K562 (cell line): ENCODE data around the gene CDK14. TPM values are rescaled to one million over a fixed set of nuclear protein-coding genes. Genes with fewer than 3 reads are reported as not detected.

Experiments used
- ATAC-seq: fragments of 200-7000 bp; cut with Tn5 transposase; 3 replicates; pipeline ENCODE4 v1.9.1; 2020; ENCODE audit warnings: moderate library complexity
- BruUV-seq: library from RNA; stranded (reverse); fragments of 400-500 nt; replicated peaks from 2 replicates; lab custom pipeline; 2021; lab: Mats Ljungman, UMichigan
- CTCF ChIA-PET: fragments of 300-600 bp; formaldehyde crosslinking; extraction: SDS; loops from one replicate; lab custom pipeline; 2021; ENCODE audit warnings: low intra/inter-chr PET ratio; lab: Yijun Ruan, JAX
- POLR2A ChIA-PET: fragments of 300-600, 350-650 bp; sonication (Branson Sonifier 250); formaldehyde crosslinking; extraction: SDS; loops from one replicate; lab custom pipeline; 2021; ENCODE audit warnings: antibody characterized with exemption, inconsistent platforms; lab: Yijun Ruan, JAX
- DNase-seq, 4 experiments: peaks; one replicate each; pipeline versions ENCODE4 v3.0.0 to v3.0.0-alpha.2; 2011 to 2018; ENCODE audit warnings: low spot score in 3 of 4, mixed read lengths in 3 of 4; ENCODE audit errors: extremely low read depth in 1 of 4
- FAIRE-seq: peaks from 2 replicates; lab custom pipeline; 2011; peaks lifted over from hg19 to GRCh38; lab: Jason Lieb, UNC
- H2AFZ ChIP-seq: 2 replicates; pipeline ENCODE4 v1.6.0; 2011; ENCODE audit warnings: low read depth, low read length, control low read depth, inconsistent platforms
- H3K27ac ChIP-seq: fragments of 200-600 bp; 3 replicates; pipeline ENCODE4 v1.8.0; 2011; ENCODE audit warnings: low read depth, mild to moderate bottlenecking, control low read depth, inconsistent platforms, low read length, moderate library complexity, mixed read lengths; ENCODE audit errors: extremely low read depth
- H3K27me3 ChIP-seq, 2 experiments: fragments of 300-600 bp in 1 of 2; 2 replicates in 1 of 2; 3 replicates in 1 of 2; pipeline versions ENCODE4 v1.6.0 to v1.8.0; 2011; ENCODE audit warnings: inconsistent platforms in 2 of 2, low read length in 2 of 2, mild to moderate bottlenecking in 1 of 2, mixed read lengths in 1 of 2, moderate library complexity in 1 of 2; ENCODE audit not compliant: control insufficient read depth in 2 of 2, insufficient read depth in 2 of 2
- H3K36me3 ChIP-seq: fragments of 300-600 bp; 3 replicates; pipeline ENCODE4 v1.8.0; 2011; ENCODE audit warnings: mild to moderate bottlenecking, low read length, inconsistent platforms; ENCODE audit not compliant: control insufficient read depth, insufficient read depth
- H3K4me1 ChIP-seq, 2 experiments: fragments of 200-600 bp in 1 of 2; replicated peaks in 1 of 2; 2 replicates in 1 of 2; 3 replicates in 1 of 2; pipeline versions ENCODE4 v1.5.1 to v1.8.0; 2011; ENCODE audit warnings: inconsistent platforms in 2 of 2, low read length in 2 of 2, mild to moderate bottlenecking in 1 of 2, mixed read lengths in 1 of 2, moderate library complexity in 1 of 2; ENCODE audit not compliant: control insufficient read depth in 2 of 2, insufficient read depth in 2 of 2
- H3K4me2 ChIP-seq: 2 replicates; pipeline ENCODE4 v1.6.1; 2011; ENCODE audit warnings: low read length, control low read depth, inconsistent platforms, mixed read lengths; ENCODE audit not compliant: insufficient read depth
- H3K4me3 ChIP-seq: fragments of 200-600 bp; sonication (generic), shearing (Covaris generic); 2 replicates; pipeline ENCODE4 v1.5.1; 2016; ENCODE audit warnings: control low read depth, inconsistent platforms
- H3K79me2 ChIP-seq: fragments of 200-600 bp; 3 replicates; pipeline ENCODE4 v1.8.0; 2011; ENCODE audit warnings: low read length, inconsistent platforms; ENCODE audit not compliant: control insufficient read depth, insufficient read depth
- H3K9ac ChIP-seq, 2 experiments: 2 replicates each; pipeline versions ENCODE4 v1.6.0 to v1.6.1; 2011; ENCODE audit warnings: low read depth in 2 of 2, low read length in 2 of 2, control low read depth in 1 of 2, inconsistent platforms in 1 of 2, mild to moderate bottlenecking in 1 of 2, mixed read lengths in 1 of 2; ENCODE audit not compliant: insufficient read depth in 1 of 2
- H3K9me1 ChIP-seq: one replicate; pipeline ENCODE4 v1.6.0; 2011; ENCODE audit warnings: inconsistent platforms, mild to moderate bottlenecking, low read length, moderate library complexity; ENCODE audit not compliant: control insufficient read depth, insufficient read depth
- H3K9me3 ChIP-seq: replicated peaks from 2 replicates; pipeline ENCODE4 v1.5.1; 2011; ENCODE audit warnings: low read depth, low read length, inconsistent platforms; ENCODE audit not compliant: control insufficient read depth, insufficient read depth
- H4K20me1 ChIP-seq: replicated peaks from 2 replicates; pipeline ENCODE4 v1.6.1; 2011; ENCODE audit warnings: low read length, inconsistent platforms, mixed read lengths; ENCODE audit not compliant: control insufficient read depth, insufficient read depth
- GATAD2A ChIP-seq: fragments of 450-650 bp; IDR thresholded peaks from 2 replicates; pipeline ENCODE4 v1.6.1; 2017
- NFRKB ChIP-seq: fragments of 450-650 bp; IDR thresholded peaks from 2 replicates; pipeline ENCODE4 v1.6.1; 2016; ENCODE audit warnings: low read depth
- NFXL1 ChIP-seq: fragments of 450-650 bp; formaldehyde crosslinking; IDR thresholded peaks from 2 replicates; pipeline ENCODE4 v1.4.0; 2021; ENCODE audit warnings: mild to moderate bottlenecking
- RBFOX2 ChIP-seq: fragments of 200-400 bp; formaldehyde crosslinking; IDR thresholded peaks from 2 replicates; pipeline ENCODE4 v1.6.1; 2017; ENCODE audit warnings: low read depth, mild to moderate bottlenecking, low read length, moderate library complexity
- SMAD1 ChIP-seq: fragments of 150-350 bp; IDR thresholded peaks from 2 replicates; pipeline ENCODE4 v1.6.1; 2014; ENCODE audit warnings: low read length, low read depth; ENCODE audit not compliant: partially characterized antibody
- SMC3 ChIP-seq: conservative IDR thresholded peaks from 2 replicates; pipeline ENCODE4 v1.6.1; 2011; ENCODE audit warnings: low read depth, low read length, improper control_type of control experiment; ENCODE audit not compliant: insufficient read depth
- SRSF3 ChIP-seq: fragments of 200-400 bp; formaldehyde crosslinking; IDR thresholded peaks from 2 replicates; pipeline ENCODE4 v1.6.1; 2016; ENCODE audit warnings: mild to moderate bottlenecking, low read length, moderate library complexity; ENCODE audit not compliant: insufficient read depth
- ZEB2 ChIP-seq: fragments of 450-650 bp; IDR thresholded peaks from 2 replicates; pipeline ENCODE4 v1.6.1; 2016
- ZNF512 ChIP-seq: IDR thresholded peaks from 2 replicates; pipeline ENCODE4 v1.6.1; 2016; ENCODE audit warnings: missing genetic modification characterization, missing compliant biosample characterization
- WGBS: fragments of 100-300 bp; shearing (Covaris generic); methylation state at CpG from one replicate; pipeline ENCODE4 v1.1.6; 2016; ENCODE audit warnings: low coverage, mixed read lengths; ENCODE audit not compliant: insufficient coverage; ENCODE audit errors: missing lambda C conversion rate; 5-methylcytosine and 5-hydroxymethylcytosine counted together
- in situ Hi-C: fragments of 300-500 bp; cut with MboI; formaldehyde crosslinking; loops from 4 replicates; pipeline ENCODE4 v1.15.0; 2018; ENCODE audit warnings: inconsistent platforms, mixed read lengths
- intact Hi-C: fragments of 100-400 bp; cut with micrococcal nuclease; formaldehyde crosslinking; loops from 2 replicates; pipeline ENCODE4 v1.14.2; 2022
- polyA plus RNA-seq, 8 experiments: library from polyadenylated mRNA; depleted of rRNA in 4 of 8; stranded (reverse) in 5 of 8; unstranded in 3 of 8; fragments of >200 nt; fragmentation: Nextera tagmentation in 2 of 8; fragmentation: Illumina TruSeq in 1 of 8; extraction: Ambion mirVana in 2 of 8; extraction: Trizol in 1 of 8; gene quantifications; 2 replicates each; pipeline versions ENCODE4 v1.2.1 to v1.2.3, GENCODE V29; 2011 to 2014; ENCODE audit warnings: inconsistent platforms in 1 of 8, missing spikeins in 1 of 8
- total RNA-seq, 7 experiments: library from RNA; depleted of rRNA in 6 of 7; stranded (reverse); fragments of >200 nt in 6 of 7; fragmentation: Illumina TruSeq in 2 of 7; extraction: Trizol in 2 of 7; gene quantifications; 2 replicates each; pipeline versions ENCODE4 v1.2.1 to v1.2.3, GENCODE V29; 2011 to 2021; ENCODE audit warnings: low replicate concordance in 1 of 7
- TF ChIP-seq, protein P1 (sequence below), 2 experiments: fragments of 450-650 bp; IDR thresholded peaks; 2 replicates each; pipeline ENCODE4 v1.6.1; 2018; ENCODE audit warnings: mild to moderate bottlenecking in 2 of 2, low read depth in 1 of 2; ENCODE audit not compliant: partially characterized antibody in 2 of 2

Gene CDK14
- total and polyA plus RNA-seq, 9 of the 15 experiments (the other 6 are each of a cell fraction or from before 2014, with no cell fraction given): 0.03 to 0.91 (median 0.16) TPM

GRCh38 chr7:90677486-90678404 is 81.6 kb downstream of the CDK14 start:
- POLR2A ChIA-PET: no interaction called here
- in situ Hi-C loops: no loop called here
- intact Hi-C loops: no loop called here
- Histone ChIP-seq H3K79me2 (no peaks in the 10 kb centered on the region), H3K4me3 (no peak overlapping the region), H3K27ac (no peak overlapping the region), H4K20me1 (no peaks in the 10 kb centered on the region), H3K4me1 (no peaks in the 10 kb centered on the region), H2AFZ (no peak overlapping the region), H3K27me3 (no peaks in the 10 kb centered on the region), H3K9ac (no peak overlapping the region), H3K36me3 (no peaks in the 10 kb centered on the region), H3K9me3 (no peaks in the 10 kb centered on the region), H3K9me1 (no peaks in the 10 kb centered on the region), H3K4me2 (no peak overlapping the region)
- FAIRE-seq (no peak), ATAC-seq (no peak), DNase-seq (no peak)
- CTCF ChIA-PET: no interaction called here
- no peak for TF ChIP-seq SMAD1
- 2% methylated on average over 10 of the region's 10 CpGs for WGBS
- BruUV-seq: no TSS peak

GRCh38 chr7:90678986-90679385 is 82.9 kb downstream of the CDK14 start:
- H3K79me2 ChIP-seq: no peaks in the 10 kb centered on the region
- no peak for ATAC-seq
- no peaks in the 10 kb centered on the region for H3K9me3 ChIP-seq
- H3K4me1 ChIP-seq: no peaks in the 10 kb centered on the region
- intact Hi-C loops (no loop called here), in situ Hi-C loops (no loop called here)
- no peaks in the 10 kb centered on the region for H3K36me3 ChIP-seq
- H3K27ac ChIP-seq: no peak overlapping the region
- no peak overlapping the region for H3K4me2 ChIP-seq
- CTCF ChIA-PET: no interaction called here
- no peak for FAIRE-seq
- no TSS peak for BruUV-seq
- H3K9me1 ChIP-seq: no peaks in the 10 kb centered on the region
- no peaks in the 10 kb centered on the region for H4K20me1 ChIP-seq
- 0% methylated on average over 3 of the region's 3 CpGs for WGBS
- no peak overlapping the region for H2AFZ ChIP-seq
- H3K4me3 ChIP-seq: no peak overlapping the region
- no peak overlapping the region for H3K9ac ChIP-seq
- H3K27me3 ChIP-seq: no peaks in the 10 kb centered on the region
- DNase-seq: no peak
- POLR2A ChIA-PET: no interaction called here
- no peak for TF ChIP-seq ZEB2
- no peak for TF ChIP-seq NFRKB
- no peak for TF ChIP-seq SMC3
- no peak for TF ChIP-seq ZNF512 (tag)
- TF ChIP-seq SRSF3: no peak
- TF ChIP-seq GATAD2A: no peak
- TF ChIP-seq, protein P1, sequence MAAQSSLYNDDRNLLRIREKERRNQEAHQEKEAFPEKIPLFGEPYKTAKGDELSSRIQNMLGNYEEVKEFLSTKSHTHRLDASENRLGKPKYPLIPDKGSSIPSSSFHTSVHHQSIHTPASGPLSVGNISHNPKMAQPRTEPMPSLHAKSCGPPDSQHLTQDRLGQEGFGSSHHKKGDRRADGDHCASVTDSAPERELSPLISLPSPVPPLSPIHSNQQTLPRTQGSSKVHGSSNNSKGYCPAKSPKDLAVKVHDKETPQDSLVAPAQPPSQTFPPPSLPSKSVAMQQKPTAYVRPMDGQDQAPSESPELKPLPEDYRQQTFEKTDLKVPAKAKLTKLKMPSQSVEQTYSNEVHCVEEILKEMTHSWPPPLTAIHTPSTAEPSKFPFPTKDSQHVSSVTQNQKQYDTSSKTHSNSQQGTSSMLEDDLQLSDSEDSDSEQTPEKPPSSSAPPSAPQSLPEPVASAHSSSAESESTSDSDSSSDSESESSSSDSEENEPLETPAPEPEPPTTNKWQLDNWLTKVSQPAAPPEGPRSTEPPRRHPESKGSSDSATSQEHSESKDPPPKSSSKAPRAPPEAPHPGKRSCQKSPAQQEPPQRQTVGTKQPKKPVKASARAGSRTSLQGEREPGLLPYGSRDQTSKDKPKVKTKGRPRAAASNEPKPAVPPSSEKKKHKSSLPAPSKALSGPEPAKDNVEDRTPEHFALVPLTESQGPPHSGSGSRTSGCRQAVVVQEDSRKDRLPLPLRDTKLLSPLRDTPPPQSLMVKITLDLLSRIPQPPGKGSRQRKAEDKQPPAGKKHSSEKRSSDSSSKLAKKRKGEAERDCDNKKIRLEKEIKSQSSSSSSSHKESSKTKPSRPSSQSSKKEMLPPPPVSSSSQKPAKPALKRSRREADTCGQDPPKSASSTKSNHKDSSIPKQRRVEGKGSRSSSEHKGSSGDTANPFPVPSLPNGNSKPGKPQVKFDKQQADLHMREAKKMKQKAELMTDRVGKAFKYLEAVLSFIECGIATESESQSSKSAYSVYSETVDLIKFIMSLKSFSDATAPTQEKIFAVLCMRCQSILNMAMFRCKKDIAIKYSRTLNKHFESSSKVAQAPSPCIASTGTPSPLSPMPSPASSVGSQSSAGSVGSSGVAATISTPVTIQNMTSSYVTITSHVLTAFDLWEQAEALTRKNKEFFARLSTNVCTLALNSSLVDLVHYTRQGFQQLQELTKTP (IDR thresholded peaks at IDR 0.05; ENCODE audit: low read depth in 1 of 2, partially characterized antibody in 2 of 2): no peak
- TF ChIP-seq NFXL1 (CRISPR knock-in tag): no peak
- no peak for TF ChIP-seq RBFOX2
